Choroid plexus epithelial cell (primary cell): Measurements from ENCODE around the gene CDK14.

ENCODE experiments used
- DNase-seq: peaks from one replicate; pipeline ENCODE4 v3.0.0-alpha.2; 2010; ENCODE audit warnings: low read depth
- H3K4me3 ChIP-seq: 2 replicates; pipeline ENCODE4 v1.5.1; 2011; ENCODE audit warnings: low read depth, mild to moderate bottlenecking, control low read depth, low read length, moderate library complexity
- TF ChIP-seq, protein P1 (sequence below): conservative IDR thresholded peaks from 2 replicates; pipeline ENCODE4 v1.5.1; 2011; ENCODE audit warnings: low read depth, mild to moderate bottlenecking, control low read depth, inconsistent platforms, low read length, moderate library complexity

CDK14 gene

DNA sequence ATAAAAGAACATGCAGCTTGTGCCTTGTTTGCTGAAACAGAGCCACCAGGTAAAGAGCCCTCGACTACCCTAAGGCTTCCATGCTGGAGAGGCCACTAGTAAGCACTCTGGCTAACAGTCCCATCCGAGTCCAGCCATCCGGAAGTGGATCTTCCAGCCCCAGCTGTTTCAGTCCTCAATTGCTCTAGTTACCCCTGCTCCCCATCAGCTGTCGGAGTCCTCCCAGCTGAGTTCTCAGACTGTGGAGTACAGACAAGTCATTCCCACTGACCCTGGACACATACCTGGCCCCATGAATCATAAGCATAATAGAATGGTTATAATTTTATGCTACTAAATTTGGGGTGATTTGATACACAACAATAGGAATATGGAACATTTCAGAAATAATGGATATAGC, 654.6 kb downstream of the CDK14 start:
- TF ChIP-seq, protein P1, sequence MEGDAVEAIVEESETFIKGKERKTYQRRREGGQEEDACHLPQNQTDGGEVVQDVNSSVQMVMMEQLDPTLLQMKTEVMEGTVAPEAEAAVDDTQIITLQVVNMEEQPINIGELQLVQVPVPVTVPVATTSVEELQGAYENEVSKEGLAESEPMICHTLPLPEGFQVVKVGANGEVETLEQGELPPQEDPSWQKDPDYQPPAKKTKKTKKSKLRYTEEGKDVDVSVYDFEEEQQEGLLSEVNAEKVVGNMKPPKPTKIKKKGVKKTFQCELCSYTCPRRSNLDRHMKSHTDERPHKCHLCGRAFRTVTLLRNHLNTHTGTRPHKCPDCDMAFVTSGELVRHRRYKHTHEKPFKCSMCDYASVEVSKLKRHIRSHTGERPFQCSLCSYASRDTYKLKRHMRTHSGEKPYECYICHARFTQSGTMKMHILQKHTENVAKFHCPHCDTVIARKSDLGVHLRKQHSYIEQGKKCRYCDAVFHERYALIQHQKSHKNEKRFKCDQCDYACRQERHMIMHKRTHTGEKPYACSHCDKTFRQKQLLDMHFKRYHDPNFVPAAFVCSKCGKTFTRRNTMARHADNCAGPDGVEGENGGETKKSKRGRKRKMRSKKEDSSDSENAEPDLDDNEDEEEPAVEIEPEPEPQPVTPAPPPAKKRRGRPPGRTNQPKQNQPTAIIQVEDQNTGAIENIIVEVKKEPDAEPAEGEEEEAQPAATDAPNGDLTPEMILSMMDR: no peak
- no peak overlapping the region for H3K4me3 ChIP-seq
- DNase-seq: no peak

DNA sequence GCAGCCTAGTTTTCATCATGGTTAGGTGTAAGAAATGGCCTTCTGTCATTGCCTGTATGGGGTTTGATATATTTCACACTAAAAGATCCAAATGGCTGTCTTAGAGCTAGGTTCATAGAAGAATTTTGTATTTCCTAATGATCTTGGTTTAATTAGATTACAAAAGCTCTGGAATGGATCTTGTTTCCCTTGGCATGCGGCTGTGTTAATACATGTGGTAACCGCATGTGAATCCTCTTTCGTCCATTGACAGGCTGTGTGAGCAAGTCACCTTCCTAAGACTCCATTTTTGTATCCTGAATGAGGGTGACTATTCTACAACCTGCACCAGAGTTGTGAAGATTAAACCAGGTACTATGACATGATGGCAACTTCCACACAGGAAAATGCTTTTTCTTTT, 655.8 kb downstream of the CDK14 start:
- no peak for DNase-seq
- H3K4me3 ChIP-seq: no peak overlapping the region
- TF ChIP-seq, protein P1: no peak
